DOHH2 (cell line): ENCODE measurements around the gene NPDC1.

ENCODE experiments used
- H3F3A ChIP-seq: fragments of 200-600 bp; sonication (generic), shearing (Covaris generic); 2 replicates; pipeline ENCODE4 v1.6.0; 2016; ENCODE audit warnings: antibody characterized with exemption, mild to moderate bottlenecking; ENCODE audit not compliant: control insufficient read depth, insufficient read depth
- H3K27ac ChIP-seq: fragments of 200-600 bp; sonication (generic); 2 replicates; pipeline ENCODE4 v1.5.1; 2014; ENCODE audit warnings: low read depth, mild to moderate bottlenecking, low read length, moderate library complexity
- H3K27me3 ChIP-seq: fragments of 200-600 bp; sonication (generic); 2 replicates; pipeline ENCODE4 v1.6.1; 2014; ENCODE audit warnings: mild to moderate bottlenecking, low read length, mixed read lengths; ENCODE audit not compliant: control insufficient read depth
- H3K36me3 ChIP-seq: fragments of 200-600 bp; sonication (generic); 2 replicates; pipeline ENCODE4 v1.6.1; 2014; ENCODE audit warnings: mild to moderate bottlenecking, low read length, moderate library complexity, mixed read lengths; ENCODE audit not compliant: control insufficient read depth
- H3K4me1 ChIP-seq: fragments of 200-600 bp; sonication (generic); 2 replicates; pipeline ENCODE4 v1.6.1; 2014; ENCODE audit warnings: mild to moderate bottlenecking, low read length, mixed read lengths; ENCODE audit not compliant: control insufficient read depth
- H3K4me2 ChIP-seq: fragments of 200-600 bp; sonication (generic); 2 replicates; pipeline ENCODE4 v1.6.0; 2014; ENCODE audit warnings: mild to moderate bottlenecking, low read length, moderate library complexity
- H3K4me3 ChIP-seq: fragments of 200-600 bp; sonication (generic); 2 replicates; pipeline ENCODE4 v1.5.1; 2014; ENCODE audit warnings: mild to moderate bottlenecking, low read length, mixed read lengths
- H3K79me2 ChIP-seq: fragments of 200-600 bp; sonication (generic); 2 replicates; pipeline ENCODE4 v1.6.1; 2014; ENCODE audit warnings: mild to moderate bottlenecking, low read length, mixed read lengths; ENCODE audit not compliant: control insufficient read depth
- H3K9me2 ChIP-seq: fragments of 200-600 bp; sonication (generic); replicated peaks from 2 replicates; pipeline ENCODE4 v1.6.1; 2014; ENCODE audit warnings: mild to moderate bottlenecking, low read length, mixed read lengths; ENCODE audit not compliant: control insufficient read depth
- H3K9me3 ChIP-seq: fragments of 200-600 bp; sonication (generic); 2 replicates; pipeline ENCODE4 v1.6.1; 2014; ENCODE audit warnings: antibody characterized with exemption, low read length, mixed read lengths; ENCODE audit not compliant: control insufficient read depth, insufficient read depth
- H4K20me1 ChIP-seq: fragments of 200-600 bp; sonication (generic); 2 replicates; pipeline ENCODE4 v1.6.0; 2014; ENCODE audit warnings: low read depth, mild to moderate bottlenecking, antibody characterized with exemption, low read length, moderate library complexity; ENCODE audit not compliant: control insufficient read depth, insufficient read depth
- CTCF ChIP-seq: fragments of 200-600 bp; sonication (generic); IDR thresholded peaks from one replicate; pipeline ENCODE4 v1.5.1; 2014; ENCODE audit warnings: antibody characterized with exemption, mild to moderate bottlenecking, low read depth, low read length; ENCODE audit not compliant: poor library complexity, severe bottlenecking
- EZH2phosphoT487 ChIP-seq: fragments of 200-600 bp; sonication (generic); IDR thresholded peaks from 2 replicates; pipeline ENCODE4 v1.6.1; 2017; ENCODE audit warnings: borderline replicate concordance, mild to moderate bottlenecking, antibody characterized with exemption, low read length, moderate library complexity, mixed read lengths

The NPDC1 gene

GRCh38 chr9:137087409-137087925 is 41.5 kb upstream of the NPDC1 start:
- Histone ChIP-seq H3K36me3 (peaks cover 25% of the 10 kb centered on the region), H4K20me1 (no peaks in the 10 kb centered on the region), H3K4me1 (peaks cover 22% of the 10 kb centered on the region), H3K9me3 (no peaks in the 10 kb centered on the region), H3K4me2 (peak overlapping the region; percentile 97), H3F3A (peaks cover 3% of the 10 kb centered on the region; the same call in 1 of the 2 replicates), H3K79me2 (peaks cover 17% of the 10 kb centered on the region), H3K9me2 (no peaks in the 10 kb centered on the region), H3K27ac (peak overlapping the region; percentile 58), H3K4me3 (peak overlapping the region; percentile 93), H3K27me3 (no peaks in the 10 kb centered on the region)
- TF ChIP-seq CTCF (no peak), EZH2phosphoT487 (no peak)

GRCh38 chr9:137086531-137087408 is 40.8 kb upstream of the NPDC1 start, which contains the start of gene MAN1B1:
Gene MAN1B1, plus strand, starts transcription at chr9:137086985. Its CDS starts 15 bp downstream, at chr9:137087000.
- Histone ChIP-seq H3K9me3 (no peaks in the 10 kb centered on the region), H3K4me2 (peak within 1 kb of the TSS; percentile 99), H3K27me3 (no peaks in the 10 kb centered on the region), H3K36me3 (peaks cover 29% of the 10 kb centered on the region), H4K20me1 (no peaks in the 10 kb centered on the region), H3K9me2 (no peaks in the 10 kb centered on the region), H3K4me3 (peak within 1 kb of the TSS; percentile 93), H3F3A (peaks cover 3% of the 10 kb centered on the region; the same call in 1 of the 2 replicates), H3K27ac (peak within 1 kb of the TSS; percentile 58), H3K79me2 (peaks cover 17% of the 10 kb centered on the region), H3K4me1 (peaks cover 22% of the 10 kb centered on the region)
- TF ChIP-seq CTCF (no peak), EZH2phosphoT487 (no peak)

GRCh38 chr9:137085920-137086530 is 40.0 kb upstream of the NPDC1 start:
- H3K79me2 ChIP-seq, result peaks cover 17% of the 10 kb centered on the region
- H3K9me3 ChIP-seq, result no peaks in the 10 kb centered on the region
- no peaks in the 10 kb centered on the region for H3K27me3 ChIP-seq
- H3K36me3 ChIP-seq, result peaks cover 31% of the 10 kb centered on the region
- H4K20me1 ChIP-seq, result no peaks in the 10 kb centered on the region
- TF ChIP-seq EZH2phosphoT487 (no peak), CTCF (no peak)
- peaks cover 3% of the 10 kb centered on the region; the same call in 1 of the 2 replicates for H3F3A ChIP-seq
- no peaks in the 10 kb centered on the region for H3K9me2 ChIP-seq
- peaks cover 22% of the 10 kb centered on the region for H3K4me1 ChIP-seq
- H3K4me2 ChIP-seq, result peak overlapping the region; percentile 99
- peak overlapping the region; percentile 82 for H3K4me3 ChIP-seq
- peak overlapping the region; percentile 57 for H3K27ac ChIP-seq
